ENCODE data around the gene CTNNBL1. TPM values are rescaled to one million over a fixed set of nuclear protein-coding genes. Genes with fewer than 3 reads are reported as not detected.
A peak's percentile ranks its signal among the peaks of the same experiment; 100 is the strongest.

The CTNNBL1 gene
- total RNA-seq = 87.7 and 94.9 TPM in 2 replicates
- long read RNA-seq, transcript CTNNBL1-201 (16 exons, 1,925 nt) = major isoform, 184 of 218 reads
- long read RNA-seq, partial matches to known transcripts = 19 of 218 reads
- long read RNA-seq, other reads (novel, unspliced or antisense) = 15 of 218 reads

- peak; percentile 18 for TF ChIP-seq CTCF (conservative IDR thresholded peaks at IDR 0.05)
- DNase-seq (ENCODE audit: low read depth, low spot score) = peak; percentile 92
- Mint-ChIP-seq H3K4me3 (peak within 1 kb of the TSS; percentile 95), H3K27ac (ENCODE audit: unreplicated experiment) (peak within 1 kb of the TSS; percentile 37), H3K36me3 (ENCODE audit: low read depth) (no peaks in the 10 kb centered on the region), H3K27me3 (ENCODE audit: low read depth) (peaks cover 42% of the 10 kb centered on the region), H3K9me3 (no peaks in the 10 kb centered on the region), H3K4me1 (peaks cover 24% of the 10 kb centered on the region)
Measured at GRCh38 chr20:37693635-37694626, at the start of gene CTNNBL1. TSS of gene CTNNBL1 (plus strand) at chr20:37694030. CDS start at chr20:37694123, 93 bp downstream.

GRCh38 chr20:37644605-37645004 lies 49.2 kb upstream of the CTNNBL1 start:
- Mint-ChIP-seq H3K27me3 (ENCODE audit: low read depth) (peaks cover 65% of the 10 kb centered on the region), H3K4me3 (no peak overlapping the region), H3K4me1 (peaks cover 10% of the 10 kb centered on the region), H3K9me3 (no peaks in the 10 kb centered on the region), H3K27ac (ENCODE audit: unreplicated experiment) (no peak overlapping the region), H3K36me3 (ENCODE audit: low read depth) (no peaks in the 10 kb centered on the region)
- no peak for DNase-seq (ENCODE audit: low read depth, low spot score)
- TF ChIP-seq CTCF (conservative IDR thresholded peaks at IDR 0.05) = no peak

GRCh38 chr20:37647946-37648345 lies 45.9 kb upstream of the CTNNBL1 start:
- H3K9me3 Mint-ChIP-seq = no peaks in the 10 kb centered on the region
- H3K36me3 Mint-ChIP-seq (ENCODE audit: low read depth) = no peaks in the 10 kb centered on the region
- H3K27me3 Mint-ChIP-seq (ENCODE audit: low read depth) = peaks cover 42% of the 10 kb centered on the region
- no peak for TF ChIP-seq CTCF (conservative IDR thresholded peaks at IDR 0.05)
- no peak overlapping the region for H3K27ac Mint-ChIP-seq (ENCODE audit: unreplicated experiment)
- DNase-seq (ENCODE audit: low read depth, low spot score) = no peak
- no peak overlapping the region for H3K4me3 Mint-ChIP-seq
- peaks cover 22% of the 10 kb centered on the region for H3K4me1 Mint-ChIP-seq

- no peak for DNase-seq (ENCODE audit: low read depth, low spot score)
- Mint-ChIP-seq H3K4me3 (no peak overlapping the region), H3K27me3 (ENCODE audit: low read depth) (peaks cover 42% of the 10 kb centered on the region), H3K27ac (ENCODE audit: unreplicated experiment) (no peak overlapping the region), H3K9me3 (no peaks in the 10 kb centered on the region), H3K4me1 (peaks cover 22% of the 10 kb centered on the region), H3K36me3 (ENCODE audit: low read depth) (no peaks in the 10 kb centered on the region)
- TF ChIP-seq CTCF (conservative IDR thresholded peaks at IDR 0.05) = no peak
Measured at GRCh38 chr20:37649017-37649416, 44.8 kb upstream of the CTNNBL1 start.

- Mint-ChIP-seq H3K9me3 (no peaks in the 10 kb centered on the region), H3K4me3 (no peak overlapping the region), H3K4me1 (peaks cover 22% of the 10 kb centered on the region), H3K27me3 (ENCODE audit: low read depth) (peaks cover 35% of the 10 kb centered on the region), H3K27ac (ENCODE audit: unreplicated experiment) (peak overlapping the region; percentile 59), H3K36me3 (ENCODE audit: low read depth) (no peaks in the 10 kb centered on the region)
- no peak for DNase-seq (ENCODE audit: low read depth, low spot score)
- TF ChIP-seq CTCF (conservative IDR thresholded peaks at IDR 0.05) = no peak
Measured at GRCh38 chr20:37649676-37650370, 44.0 kb upstream of the CTNNBL1 start.
